Fibroblast of pulmonary artery (primary cell): ENCODE measurements around the gene LANCL2.

Experiments used
- DNase-seq: peaks from one replicate; pipeline ENCODE4 v3.0.0-alpha.2; 2010; ENCODE audit warnings: low read depth
- H3K4me3 ChIP-seq: replicated peaks from 2 replicates; pipeline ENCODE4 v1.5.1; 2011; ENCODE audit warnings: low read depth, mild to moderate bottlenecking, control low read depth, low read length, moderate library complexity
- TF ChIP-seq, protein P1 (sequence below): IDR thresholded peaks from 2 replicates; pipeline ENCODE4 v1.5.1; 2011; ENCODE audit warnings: mild to moderate bottlenecking, control low read depth, low read length, inconsistent platforms; ENCODE audit errors: missing control alignments

The LANCL2 gene

DNA sequence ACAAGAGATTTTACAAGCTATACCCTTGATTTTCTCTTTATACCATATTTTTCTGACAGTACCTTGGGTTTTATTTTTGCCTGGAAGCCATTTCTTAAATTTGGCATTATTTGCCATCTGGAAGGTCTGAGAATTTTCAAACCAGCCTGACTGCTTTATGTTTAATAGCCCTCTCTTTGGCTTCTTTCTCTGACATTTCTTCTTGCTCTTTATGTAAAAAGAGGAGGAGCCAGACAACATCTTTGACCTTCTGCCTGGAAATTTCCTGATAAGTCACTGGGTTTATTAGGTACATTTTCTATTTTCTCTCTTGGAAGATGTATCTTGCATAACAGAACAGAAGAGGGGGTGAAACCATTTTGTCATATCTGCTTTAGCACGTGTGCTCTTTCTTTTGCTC is 79.6 kb downstream of the LANCL2 start:
- TF ChIP-seq, protein P1, sequence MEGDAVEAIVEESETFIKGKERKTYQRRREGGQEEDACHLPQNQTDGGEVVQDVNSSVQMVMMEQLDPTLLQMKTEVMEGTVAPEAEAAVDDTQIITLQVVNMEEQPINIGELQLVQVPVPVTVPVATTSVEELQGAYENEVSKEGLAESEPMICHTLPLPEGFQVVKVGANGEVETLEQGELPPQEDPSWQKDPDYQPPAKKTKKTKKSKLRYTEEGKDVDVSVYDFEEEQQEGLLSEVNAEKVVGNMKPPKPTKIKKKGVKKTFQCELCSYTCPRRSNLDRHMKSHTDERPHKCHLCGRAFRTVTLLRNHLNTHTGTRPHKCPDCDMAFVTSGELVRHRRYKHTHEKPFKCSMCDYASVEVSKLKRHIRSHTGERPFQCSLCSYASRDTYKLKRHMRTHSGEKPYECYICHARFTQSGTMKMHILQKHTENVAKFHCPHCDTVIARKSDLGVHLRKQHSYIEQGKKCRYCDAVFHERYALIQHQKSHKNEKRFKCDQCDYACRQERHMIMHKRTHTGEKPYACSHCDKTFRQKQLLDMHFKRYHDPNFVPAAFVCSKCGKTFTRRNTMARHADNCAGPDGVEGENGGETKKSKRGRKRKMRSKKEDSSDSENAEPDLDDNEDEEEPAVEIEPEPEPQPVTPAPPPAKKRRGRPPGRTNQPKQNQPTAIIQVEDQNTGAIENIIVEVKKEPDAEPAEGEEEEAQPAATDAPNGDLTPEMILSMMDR = no peak
- DNase-seq = no peak
- no peak overlapping the region for H3K4me3 ChIP-seq

DNA sequence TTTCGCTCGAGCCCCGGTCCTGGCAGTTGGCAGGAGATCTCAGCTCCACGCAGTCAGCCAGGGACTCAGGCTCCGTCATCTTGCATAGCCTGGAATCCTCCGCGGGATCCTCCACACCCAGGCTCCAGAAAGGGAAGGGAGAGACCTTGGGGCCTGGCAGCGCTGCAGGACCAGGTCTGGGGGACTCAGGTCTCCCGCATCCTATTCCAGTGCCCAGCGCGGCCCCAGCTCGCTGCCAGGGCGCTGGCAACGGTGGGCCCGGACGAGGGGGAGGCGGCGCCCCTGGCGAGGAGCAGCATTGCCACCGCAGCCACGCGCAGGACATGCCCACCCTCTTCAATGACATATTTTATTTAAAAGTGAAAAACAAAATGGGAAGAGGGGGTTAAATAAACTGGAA is 83.4 kb downstream of the LANCL2 start:
- H3K4me3 ChIP-seq = no peak overlapping the region
- DNase-seq = no peak
- TF ChIP-seq, protein P1 = no peak

DNA sequence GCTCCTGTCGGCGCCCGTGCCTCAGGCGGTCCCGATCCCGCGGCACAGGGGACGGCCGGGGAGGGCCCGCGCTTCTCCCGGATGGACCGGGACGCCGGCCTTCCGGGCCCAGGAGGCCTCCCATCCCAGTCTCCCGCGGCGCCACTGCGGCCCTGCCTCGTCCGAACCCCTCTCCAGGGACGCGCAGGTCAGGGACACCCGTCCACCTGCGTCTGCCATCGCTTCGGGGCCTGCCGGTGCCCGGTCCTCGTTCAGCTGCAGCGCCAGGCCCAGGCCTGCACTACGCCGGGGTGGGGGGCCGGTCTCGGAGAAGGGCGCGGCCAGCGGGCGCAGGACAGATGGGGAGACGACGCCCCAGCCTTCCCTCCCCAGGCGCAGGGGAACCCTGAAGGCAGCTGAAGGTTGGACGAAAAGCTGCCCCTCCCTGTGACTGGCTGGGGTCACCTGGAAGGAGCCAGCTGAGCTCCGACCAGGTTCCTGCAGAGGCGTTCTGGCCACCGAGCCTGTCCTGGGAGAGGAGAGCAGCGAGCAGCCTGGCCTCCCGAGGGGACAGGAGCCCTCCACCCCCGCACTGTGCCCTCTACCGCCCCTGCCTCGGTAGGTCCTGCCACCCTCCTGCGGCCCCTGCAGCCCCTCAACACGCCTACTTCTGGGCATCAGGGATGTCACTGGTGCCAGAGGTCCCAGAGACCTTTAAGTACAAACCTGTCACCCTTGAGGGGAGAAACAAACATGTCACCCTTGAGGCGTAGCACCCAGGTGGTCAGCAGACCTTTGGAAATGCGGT is 84.3 kb downstream of the LANCL2 start:
- no peak overlapping the region for H3K4me3 ChIP-seq
- no peak for DNase-seq
- TF ChIP-seq, protein P1 = no peak

DNA sequence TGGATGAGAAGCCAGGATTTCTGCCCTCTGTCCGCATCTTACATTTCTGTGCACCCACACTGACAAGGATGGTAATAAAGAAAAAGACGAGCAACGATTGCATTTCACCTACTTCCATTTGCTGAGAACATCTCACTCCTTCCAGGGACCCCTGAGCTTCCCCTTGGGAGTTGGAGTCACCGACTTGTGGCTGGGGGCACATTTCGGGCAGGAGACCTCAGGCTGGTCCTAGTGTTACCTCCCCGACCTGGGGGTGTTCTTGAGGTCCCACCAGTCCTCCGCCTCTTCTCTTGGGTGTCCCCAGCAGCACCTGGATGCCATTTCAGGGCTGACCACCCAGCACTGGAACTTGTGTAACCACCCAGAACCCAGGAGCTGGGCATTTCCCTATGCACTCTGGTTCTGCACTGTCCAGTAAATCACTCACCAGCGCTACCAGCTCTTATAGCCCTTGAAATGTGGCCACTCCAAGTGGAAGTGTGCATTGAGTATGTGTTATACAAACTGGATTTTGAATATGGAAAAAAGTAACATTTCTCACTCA is 84.9 kb downstream of the LANCL2 start:
- DNase-seq = no peak
- TF ChIP-seq, protein P1 = no peak

DNA sequence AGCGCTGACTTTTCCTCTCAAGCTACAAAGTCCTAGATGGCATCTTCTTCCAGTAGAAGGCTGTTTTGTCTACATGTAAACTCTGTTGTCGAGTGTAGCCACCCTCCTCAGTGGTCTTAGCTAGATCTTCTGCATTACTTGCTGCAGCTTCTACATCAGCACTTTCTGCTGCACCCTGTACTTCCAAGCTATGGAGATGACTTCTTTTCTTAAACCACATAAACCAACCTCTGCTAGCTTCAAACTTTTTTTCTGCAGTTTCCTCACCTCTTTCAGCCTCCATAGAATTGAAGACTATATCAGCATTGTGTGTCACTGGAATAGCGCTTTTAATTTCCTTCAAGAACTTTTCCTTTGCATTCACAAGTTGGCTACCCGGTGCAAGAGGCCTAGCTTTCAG is 87.8 kb downstream of the LANCL2 start:
- TF ChIP-seq, protein P1 = no peak
- H3K4me3 ChIP-seq = no peak overlapping the region
- DNase-seq = no peak

More for the DNA sequence above, 84.9 kb downstream of the LANCL2 start:
- no peak overlapping the region for H3K4me3 ChIP-seq

DNA sequence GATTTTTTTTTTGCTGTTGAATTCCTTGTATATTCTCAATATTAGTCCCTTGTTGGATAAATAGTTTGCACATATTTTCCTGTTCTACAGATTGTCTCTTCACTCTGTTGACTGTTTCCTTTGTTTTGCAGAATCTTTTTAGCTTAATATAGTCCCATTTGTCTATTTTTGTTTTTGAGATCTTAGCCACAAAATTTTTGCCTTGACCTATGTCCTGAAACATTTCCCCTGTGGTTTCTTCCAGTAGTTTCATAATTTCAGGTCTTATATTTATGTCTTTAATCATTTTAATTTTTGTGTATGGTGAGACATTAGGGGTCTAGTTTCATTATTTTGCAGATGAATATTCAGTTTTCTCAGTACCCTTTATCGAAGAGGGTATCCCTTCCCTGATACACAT is 92.7 kb downstream of the LANCL2 start:
- H3K4me3 ChIP-seq = no peak overlapping the region
- no peak for DNase-seq
- TF ChIP-seq, protein P1 = no peak

DNA sequence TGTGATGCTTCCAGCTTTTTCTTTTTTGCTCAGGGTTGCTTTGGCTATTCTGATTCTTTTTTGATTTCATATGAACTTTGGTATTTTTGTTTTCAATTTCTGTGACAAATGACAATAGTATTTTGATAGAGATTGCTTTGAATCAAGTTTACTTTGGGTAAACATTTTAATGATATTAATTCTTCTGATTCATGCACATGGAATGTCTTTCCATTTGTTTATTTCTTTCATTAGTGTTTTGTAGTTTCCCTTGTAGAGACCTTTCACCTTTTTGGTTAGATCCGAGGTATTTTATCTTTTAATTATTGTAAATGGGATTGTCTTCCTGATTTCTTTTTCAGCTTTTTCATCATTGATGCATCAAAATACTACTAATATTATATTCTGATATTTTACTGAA is 93.2 kb downstream of the LANCL2 start:
- H3K4me3 ChIP-seq = no peak overlapping the region
- TF ChIP-seq, protein P1 = no peak
- no peak for DNase-seq
